Measurements from ENCODE around the gene KLHDC4.

Gene KLHDC4

DNA sequence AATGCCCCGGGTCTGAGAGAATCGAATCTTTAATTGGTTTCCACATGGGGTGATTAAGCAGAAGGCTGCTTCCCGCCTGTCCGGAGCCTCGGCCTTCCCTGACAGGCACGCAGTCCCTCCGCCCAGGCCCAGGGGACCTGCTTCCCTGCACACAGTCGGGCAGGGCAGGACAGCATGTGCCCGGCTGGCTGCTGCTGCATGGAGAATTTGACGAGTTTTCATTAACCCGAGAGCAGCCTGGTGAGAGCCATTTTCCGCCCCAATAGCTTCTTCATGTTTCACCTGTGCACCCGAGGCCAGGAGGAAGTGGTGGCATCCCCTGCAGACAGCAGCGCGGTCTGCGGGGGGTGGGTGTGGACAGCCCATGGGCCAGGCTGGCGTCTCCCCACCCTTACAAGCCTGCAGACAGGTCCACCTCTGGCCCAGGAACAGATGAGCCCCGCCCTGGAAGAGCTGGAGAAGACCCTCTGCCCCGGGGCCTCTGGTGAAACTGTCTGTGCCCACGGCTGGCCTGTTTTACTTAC is 67.0 kb downstream of the KLHDC4 start:
- H3K36me3 ChIP-seq (ENCODE audit: control insufficient read depth, insufficient read depth, low read length): peaks cover 70% of the 10 kb centered on the region
- no peaks in the 10 kb centered on the region for H3K4me1 ChIP-seq (ENCODE audit: control insufficient read depth, insufficient read depth, low read length, poor library complexity, severe bottlenecking)
- WGBS, 2 experiments (ENCODE audit: insufficient coverage in 2 of 2): 93 to 97% methylated on average over 16 to 18 of the region's 20 CpGs
- no peaks in the 10 kb centered on the region for H3K9me3 ChIP-seq (ENCODE audit: control insufficient read depth, low read length)
- H3K4me3 ChIP-seq (ENCODE audit: extremely low read depth, insufficient read depth, low read length, poor library complexity, severe bottlenecking): no peak overlapping the region
- no peak overlapping the region for H3K27ac ChIP-seq (ENCODE audit: low read depth, low read length, severe bottlenecking)

DNA sequence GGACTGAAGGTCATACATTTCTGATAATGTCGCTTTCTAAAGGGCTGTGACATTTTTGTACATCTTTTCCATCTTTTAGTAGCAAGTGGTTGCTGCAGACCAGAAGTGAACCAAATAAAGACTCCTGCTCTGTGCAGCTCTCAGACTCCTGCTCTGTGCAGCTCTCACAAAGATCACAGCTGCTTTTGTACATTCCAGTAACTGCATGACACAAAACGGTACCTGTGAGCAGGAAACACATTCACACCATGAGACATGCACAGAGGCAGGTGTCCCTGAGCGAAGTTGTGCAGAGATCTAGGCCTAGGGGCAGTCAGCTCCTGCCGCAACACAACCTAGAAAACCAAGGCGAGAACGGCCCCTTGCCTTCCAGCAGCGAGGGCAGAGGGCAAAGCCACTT is 67.5 kb downstream of the KLHDC4 start:
- Histone ChIP-seq H3K4me3 (ENCODE audit: extremely low read depth, insufficient read depth, low read length, poor library complexity, severe bottlenecking) (no peak overlapping the region), H3K27ac (ENCODE audit: low read depth, low read length, severe bottlenecking) (no peak overlapping the region), H3K4me1 (ENCODE audit: control insufficient read depth, insufficient read depth, low read length, poor library complexity, severe bottlenecking) (no peaks in the 10 kb centered on the region), H3K9me3 (ENCODE audit: control insufficient read depth, low read length) (no peaks in the 10 kb centered on the region), H3K36me3 (ENCODE audit: control insufficient read depth, insufficient read depth, low read length) (peaks cover 65% of the 10 kb centered on the region)
- WGBS, 2 experiments (ENCODE audit: insufficient coverage in 2 of 2): 94 to 98% methylated on average over 7 of the region's 7 CpGs

DNA sequence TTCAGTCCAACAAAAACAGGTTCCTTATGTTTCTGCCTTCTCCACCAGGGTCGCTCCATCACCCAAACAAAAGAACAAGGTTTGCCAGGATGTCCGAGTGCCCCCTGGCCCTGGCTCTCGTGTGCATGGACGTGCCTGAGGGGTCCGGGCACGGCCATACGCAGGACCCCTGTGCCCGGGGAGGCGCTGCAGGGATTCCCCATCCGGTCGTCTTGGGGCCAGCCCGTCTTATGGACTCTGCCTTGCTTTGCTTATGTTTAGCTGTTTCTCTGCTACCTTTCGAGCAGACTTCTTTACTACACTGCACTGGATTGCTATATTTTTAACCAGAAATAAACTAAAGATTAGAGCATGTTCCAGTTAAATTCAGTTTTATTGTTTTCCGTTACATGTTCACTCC is 68.0 kb downstream of the KLHDC4 start:
- no peaks in the 10 kb centered on the region for H3K9me3 ChIP-seq (ENCODE audit: control insufficient read depth, low read length)
- no peak overlapping the region for H3K27ac ChIP-seq (ENCODE audit: low read depth, low read length, severe bottlenecking)
- no peak overlapping the region for H3K4me3 ChIP-seq (ENCODE audit: extremely low read depth, insufficient read depth, low read length, poor library complexity, severe bottlenecking)
- H3K36me3 ChIP-seq (ENCODE audit: control insufficient read depth, insufficient read depth, low read length): peaks cover 62% of the 10 kb centered on the region
- whole genome bisulfite sequencing, 2 experiments (ENCODE audit: insufficient coverage in 2 of 2): 95 to 97% methylated on average over 11 to 13 of the region's 14 CpGs
- H3K4me1 ChIP-seq (ENCODE audit: control insufficient read depth, insufficient read depth, low read length, poor library complexity, severe bottlenecking): no peaks in the 10 kb centered on the region

DNA sequence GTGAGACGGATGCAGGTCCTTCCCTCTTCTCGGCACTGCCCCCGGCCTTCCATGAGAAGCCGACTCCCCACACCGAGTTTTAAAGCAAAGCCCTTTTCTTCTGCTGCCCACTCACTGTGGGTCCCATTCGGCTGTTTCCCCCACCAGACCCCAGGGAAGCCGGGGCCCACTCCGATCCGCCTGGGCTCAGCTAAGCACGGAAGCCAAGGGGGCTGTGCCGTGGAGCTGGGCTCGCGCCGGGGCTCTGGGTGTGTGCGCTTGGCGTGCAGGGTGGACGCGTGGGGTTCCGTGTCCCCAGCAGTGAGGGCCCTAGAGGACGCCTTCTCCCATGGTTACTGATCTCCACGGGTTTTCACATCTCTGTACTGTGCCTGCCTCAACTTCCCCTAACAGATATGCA is 68.5 kb downstream of the KLHDC4 start:
- H3K9me3 ChIP-seq (ENCODE audit: control insufficient read depth, low read length): no peaks in the 10 kb centered on the region
- H3K27ac ChIP-seq (ENCODE audit: low read depth, low read length, severe bottlenecking): no peak overlapping the region
- WGBS, 2 experiments (ENCODE audit: insufficient coverage in 2 of 2): 95 to 97% methylated on average over 19 to 21 of the region's 21 CpGs
- H3K4me1 ChIP-seq (ENCODE audit: control insufficient read depth, insufficient read depth, low read length, poor library complexity, severe bottlenecking): no peaks in the 10 kb centered on the region
- H3K36me3 ChIP-seq (ENCODE audit: control insufficient read depth, insufficient read depth, low read length): peaks cover 56% of the 10 kb centered on the region
- no peak overlapping the region for H3K4me3 ChIP-seq (ENCODE audit: extremely low read depth, insufficient read depth, low read length, poor library complexity, severe bottlenecking)

DNA sequence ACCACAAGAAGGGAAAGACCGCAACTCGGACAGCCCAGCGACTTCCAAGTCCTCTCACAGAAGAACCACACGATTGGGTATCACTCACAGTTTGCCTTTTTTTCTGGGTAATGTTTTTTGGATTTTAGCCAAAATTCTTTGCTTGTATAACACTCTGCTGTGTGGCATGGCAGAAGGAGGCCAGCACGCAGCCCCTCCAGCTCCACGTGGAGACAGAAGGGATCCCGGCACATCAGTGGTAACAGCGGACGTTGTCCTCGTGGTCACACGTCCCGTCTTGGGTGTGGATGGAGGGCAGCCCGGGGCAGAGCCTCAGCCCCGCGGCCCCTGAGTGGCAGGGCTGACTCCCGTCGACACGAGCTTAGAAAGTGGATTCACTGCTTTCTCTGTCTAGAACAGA is 69.1 kb downstream of the KLHDC4 start:
- Histone ChIP-seq H3K4me1 (ENCODE audit: control insufficient read depth, insufficient read depth, low read length, poor library complexity, severe bottlenecking) (no peaks in the 10 kb centered on the region), H3K9me3 (ENCODE audit: control insufficient read depth, low read length) (no peaks in the 10 kb centered on the region), H3K36me3 (ENCODE audit: control insufficient read depth, insufficient read depth, low read length) (peaks cover 51% of the 10 kb centered on the region), H3K4me3 (ENCODE audit: extremely low read depth, insufficient read depth, low read length, poor library complexity, severe bottlenecking) (no peak overlapping the region), H3K27ac (ENCODE audit: low read depth, low read length, severe bottlenecking) (no peak overlapping the region)
- 90 to 97% methylated on average over 12 to 15 of the region's 18 CpGs for WGBS, 2 experiments (ENCODE audit: insufficient coverage in 2 of 2)

DNA sequence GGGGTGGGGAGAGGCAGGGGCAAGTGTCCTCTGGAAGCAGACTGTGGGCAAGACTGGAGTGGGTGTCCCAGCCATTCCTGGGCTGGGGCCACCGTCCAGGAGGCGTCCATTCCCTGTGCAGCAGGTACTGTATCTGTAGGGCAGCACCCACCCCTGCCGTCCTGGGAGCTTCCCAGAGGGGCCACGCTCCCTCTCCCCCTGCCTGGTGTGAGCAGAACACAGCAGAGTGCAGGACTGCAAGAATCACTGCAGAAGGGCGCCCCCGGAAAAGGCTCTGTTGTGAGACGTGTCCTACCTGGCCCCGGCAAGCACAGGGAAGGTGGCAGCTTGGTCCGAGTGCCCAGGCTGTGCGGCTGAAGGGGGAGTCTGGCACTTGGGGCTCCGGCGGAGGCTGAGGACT is 70.3 kb downstream of the KLHDC4 start:
- H3K36me3 ChIP-seq (ENCODE audit: control insufficient read depth, insufficient read depth, low read length): peaks cover 42% of the 10 kb centered on the region
- H3K4me3 ChIP-seq (ENCODE audit: extremely low read depth, insufficient read depth, low read length, poor library complexity, severe bottlenecking): no peak overlapping the region
- no peak overlapping the region for H3K27ac ChIP-seq (ENCODE audit: low read depth, low read length, severe bottlenecking)
- WGBS, 2 experiments (ENCODE audit: insufficient coverage in 2 of 2): 94 to 95% methylated on average over 12 of the region's 12 CpGs
- no peaks in the 10 kb centered on the region for H3K4me1 ChIP-seq (ENCODE audit: control insufficient read depth, insufficient read depth, low read length, poor library complexity, severe bottlenecking)
- no peaks in the 10 kb centered on the region for H3K9me3 ChIP-seq (ENCODE audit: control insufficient read depth, low read length)

DNA sequence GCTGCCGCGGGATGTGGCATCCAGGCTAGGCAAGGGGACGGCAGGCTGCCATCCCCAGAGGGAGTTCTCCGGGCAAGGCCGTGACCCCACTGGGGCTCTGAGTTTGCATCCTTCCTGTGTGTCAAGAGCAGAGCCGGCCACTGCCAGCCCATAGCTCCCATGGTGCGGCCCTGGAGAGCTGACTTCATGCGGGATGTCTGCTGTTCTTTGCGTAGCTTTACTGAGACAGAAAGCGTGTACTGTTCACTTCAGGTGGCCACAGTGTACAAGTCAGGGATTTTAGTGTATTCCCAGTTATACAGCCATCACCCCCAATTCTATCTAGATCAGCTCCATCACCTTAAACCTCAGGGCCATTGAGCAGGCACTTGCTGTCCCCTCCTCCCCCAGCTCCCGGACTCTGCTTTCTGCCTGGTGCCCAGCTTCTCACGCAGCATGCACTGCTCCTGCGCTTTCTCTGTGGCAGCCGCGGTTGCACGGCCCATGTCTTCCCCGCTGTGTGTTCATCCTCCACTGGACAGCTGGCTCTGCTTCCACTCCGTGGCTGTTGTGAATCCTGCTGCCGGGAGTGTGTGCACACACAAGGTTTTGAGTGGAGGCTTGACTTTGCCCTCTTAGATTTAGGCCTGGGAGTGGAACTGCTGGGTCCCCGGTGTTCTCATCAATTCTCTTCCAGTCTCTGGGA is 71.2 kb downstream of the KLHDC4 start:
- 96% methylated on average over 19 to 20 of the region's 20 CpGs for WGBS, 2 experiments (ENCODE audit: insufficient coverage in 2 of 2)
- Histone ChIP-seq H3K27ac (ENCODE audit: low read depth, low read length, severe bottlenecking) (no peak overlapping the region), H3K4me1 (ENCODE audit: control insufficient read depth, insufficient read depth, low read length, poor library complexity, severe bottlenecking) (no peaks in the 10 kb centered on the region), H3K36me3 (ENCODE audit: control insufficient read depth, insufficient read depth, low read length) (peaks cover 37% of the 10 kb centered on the region), H3K9me3 (ENCODE audit: control insufficient read depth, low read length) (no peaks in the 10 kb centered on the region), H3K4me3 (ENCODE audit: extremely low read depth, insufficient read depth, low read length, poor library complexity, severe bottlenecking) (no peak overlapping the region)

DNA sequence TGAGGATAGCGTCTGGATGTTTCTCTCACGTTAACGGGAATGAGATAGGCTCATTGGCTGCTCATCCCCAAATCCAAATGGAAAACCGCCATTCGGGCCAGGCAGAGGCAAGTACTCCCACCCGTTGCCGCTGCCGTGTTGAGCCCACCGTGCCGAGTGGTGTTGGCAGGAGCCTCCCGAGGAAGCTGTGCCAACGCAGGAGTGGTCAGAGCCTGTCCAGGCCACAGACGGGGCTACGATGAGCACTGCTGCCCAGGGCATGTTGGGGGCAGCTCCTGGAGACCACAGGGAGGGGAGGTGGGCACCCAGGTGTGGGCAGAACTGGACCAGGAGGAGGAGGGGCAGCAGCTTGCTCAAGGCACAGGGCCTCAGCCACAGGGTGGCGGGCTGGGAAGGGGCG is 72.0 kb downstream of the KLHDC4 start:
- Histone ChIP-seq H3K36me3 (ENCODE audit: control insufficient read depth, insufficient read depth, low read length) (peaks cover 35% of the 10 kb centered on the region), H3K27ac (ENCODE audit: low read depth, low read length, severe bottlenecking) (no peak overlapping the region), H3K4me3 (ENCODE audit: extremely low read depth, insufficient read depth, low read length, poor library complexity, severe bottlenecking) (no peak overlapping the region), H3K4me1 (ENCODE audit: control insufficient read depth, insufficient read depth, low read length, poor library complexity, severe bottlenecking) (no peaks in the 10 kb centered on the region), H3K9me3 (ENCODE audit: control insufficient read depth, low read length) (no peaks in the 10 kb centered on the region)
- WGBS, 2 experiments (ENCODE audit: insufficient coverage in 2 of 2): 96 to 97% methylated on average over 16 of the region's 16 CpGs

DNA sequence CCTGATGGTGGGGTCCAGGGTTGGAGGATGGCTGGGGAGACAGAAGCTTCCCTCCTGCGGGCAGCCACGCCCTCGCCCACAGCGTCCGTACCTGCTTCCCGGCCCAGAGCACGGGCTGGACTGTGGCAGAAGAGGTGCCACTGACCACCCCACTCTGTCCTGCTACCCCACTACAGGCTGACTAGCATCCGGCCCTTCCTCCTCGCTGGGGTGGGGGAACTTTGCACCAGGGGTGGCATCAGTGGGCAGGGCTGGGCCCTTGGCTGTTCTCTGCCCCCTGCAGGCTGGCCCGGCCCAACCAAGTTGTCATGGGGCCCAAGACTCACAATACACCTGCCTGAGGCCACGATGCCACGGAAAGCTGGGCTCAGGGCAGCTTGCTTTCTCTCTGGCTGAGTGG is 73.0 kb downstream of the KLHDC4 start:
- 91 to 94% methylated on average over 2 to 8 of the region's 12 CpGs for WGBS, 2 experiments (ENCODE audit: insufficient coverage in 2 of 2)
- Histone ChIP-seq H3K36me3 (ENCODE audit: control insufficient read depth, insufficient read depth, low read length) (peaks cover 24% of the 10 kb centered on the region), H3K9me3 (ENCODE audit: control insufficient read depth, low read length) (no peaks in the 10 kb centered on the region), H3K27ac (ENCODE audit: low read depth, low read length, severe bottlenecking) (no peak overlapping the region), H3K4me1 (ENCODE audit: control insufficient read depth, insufficient read depth, low read length, poor library complexity, severe bottlenecking) (no peaks in the 10 kb centered on the region), H3K4me3 (ENCODE audit: extremely low read depth, insufficient read depth, low read length, poor library complexity, severe bottlenecking) (no peak overlapping the region)

DNA sequence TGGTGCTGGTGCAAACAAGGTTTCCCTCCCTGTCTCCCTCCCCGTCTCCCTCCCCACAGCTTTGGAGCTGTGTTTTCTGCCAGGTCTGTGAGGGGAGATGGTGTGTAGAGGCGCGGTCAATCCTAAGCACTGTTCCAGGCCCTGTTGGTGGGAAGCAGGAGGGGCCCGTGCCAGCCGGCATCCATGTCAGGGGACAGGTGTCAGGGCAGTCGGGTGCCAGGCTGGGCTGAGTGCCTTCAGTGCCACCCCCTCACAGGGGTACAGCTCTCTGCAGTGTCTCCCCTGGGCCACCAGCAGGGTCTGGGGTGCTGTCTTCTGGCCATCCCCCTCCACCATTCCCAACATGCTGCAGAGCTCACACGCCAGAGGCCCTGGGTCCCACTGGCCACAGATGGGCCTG is 73.6 kb downstream of the KLHDC4 start:
- 96 to 100% methylated on average over 4 to 6 of the region's 7 CpGs for WGBS, 2 experiments (ENCODE audit: insufficient coverage in 2 of 2)
- Histone ChIP-seq H3K4me3 (ENCODE audit: extremely low read depth, insufficient read depth, low read length, poor library complexity, severe bottlenecking) (no peak overlapping the region), H3K4me1 (ENCODE audit: control insufficient read depth, insufficient read depth, low read length, poor library complexity, severe bottlenecking) (no peaks in the 10 kb centered on the region), H3K27ac (ENCODE audit: low read depth, low read length, severe bottlenecking) (no peak overlapping the region), H3K36me3 (ENCODE audit: control insufficient read depth, insufficient read depth, low read length) (peaks cover 19% of the 10 kb centered on the region), H3K9me3 (ENCODE audit: control insufficient read depth, low read length) (no peaks in the 10 kb centered on the region)

DNA sequence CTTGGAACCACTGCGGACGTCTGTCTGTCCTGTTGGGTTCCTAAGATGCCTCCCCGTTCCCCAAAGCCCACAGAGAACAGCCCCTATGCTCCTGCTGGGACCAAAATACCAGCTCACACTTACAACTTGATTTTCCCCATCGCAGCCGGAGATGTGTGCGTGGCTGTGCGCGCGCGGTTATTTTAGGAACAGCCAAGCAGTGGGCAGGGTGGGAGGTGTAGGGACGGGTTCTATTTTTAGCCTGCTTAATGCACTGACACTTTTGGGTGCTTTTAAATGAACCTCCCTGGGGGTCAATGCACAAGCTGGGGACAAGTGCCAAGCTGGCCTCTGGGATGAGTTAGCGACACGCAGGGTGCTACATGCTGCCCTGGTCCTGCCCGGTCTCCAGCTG is 74.1 kb downstream of the KLHDC4 start:
- 91 to 96% methylated on average over 4 to 11 of the region's 14 CpGs for WGBS, 2 experiments (ENCODE audit: insufficient coverage in 2 of 2)

More for the DNA sequence above, 74.1 kb downstream of the KLHDC4 start:
- Histone ChIP-seq H3K4me1 (ENCODE audit: control insufficient read depth, insufficient read depth, low read length, poor library complexity, severe bottlenecking) (no peaks in the 10 kb centered on the region), H3K9me3 (ENCODE audit: control insufficient read depth, low read length) (no peaks in the 10 kb centered on the region), H3K36me3 (ENCODE audit: control insufficient read depth, insufficient read depth, low read length) (peaks cover 16% of the 10 kb centered on the region), H3K4me3 (ENCODE audit: extremely low read depth, insufficient read depth, low read length, poor library complexity, severe bottlenecking) (no peak overlapping the region), H3K27ac (ENCODE audit: low read depth, low read length, severe bottlenecking) (no peak overlapping the region)
